ENCODE results near the gene DDX24. TPM values are rescaled to one million over a fixed set of nuclear protein-coding genes. Genes with fewer than 3 reads are reported as not detected.

Gene DDX24
- total and polyA plus RNA-seq, 9 of the 15 experiments (the other 6 are each of a cell fraction or from before 2014, with no cell fraction given): 82.4 to 175 (median 122) TPM

- TF ChIP-seq CHD7 (IDR thresholded peaks at IDR 0.05; ENCODE audit: low read depth, low read length) (no peak), FOS (IDR thresholded peaks at IDR 0.05; ENCODE audit: extremely low read depth, insufficient read length) (no peak), RCOR1 (IDR thresholded peaks at IDR 0.05; ENCODE audit: borderline replicate concordance in 1 of 2, low read depth in 2 of 2, low read length in 2 of 2) (no peak), ZBTB2 (IDR thresholded peaks at IDR 0.05) (no peak), RBM25 (IDR thresholded peaks at IDR 0.05; ENCODE audit: low read depth, low read length, severe bottlenecking) (no peak), E2F6 (IDR thresholded peaks at IDR 0.05; ENCODE audit: borderline replicate concordance in 1 of 2, extremely low read depth in 1 of 2, insufficient read depth in 1 of 2, insufficient read length in 1 of 2, low read depth in 1 of 2, low read length in 1 of 2, poor library complexity in 1 of 2, severe bottlenecking in 1 of 2) (no peak), PHF8 (IDR thresholded peaks at IDR 0.05; ENCODE audit: borderline replicate concordance, low read length) (no peak), LEF1 (IDR thresholded peaks at IDR 0.05) (no peak), ETV1 (tag; conservative IDR thresholded peaks at IDR 0.05; ENCODE audit: low read depth) (no peak), PHB (CRISPR knock-in tag; IDR thresholded peaks at IDR 0.05) (no peak), TAF9B (IDR thresholded peaks at IDR 0.05; ENCODE audit: partially characterized antibody) (no peak), NFIC (IDR thresholded peaks at IDR 0.05) (peak; percentile 93), RFX1 (IDR thresholded peaks at IDR 0.05) (peak; percentile 39), MTF1 (CRISPR knock-in tag; IDR thresholded peaks at IDR 0.05; ENCODE audit: borderline replicate concordance) (no peak)
Observed at GRCh38 chr14:94066089-94066676, 14.8 kb downstream of the DDX24 start (continued).
